DND-41 (cell line): Measurements from ENCODE around the gene CEMIP.

Experiments
- ATAC-seq: fragments of 200-7000 bp; cut with Tn5 transposase; 3 replicates; pipeline ENCODE4 v1.9.1; 2021; ENCODE audit warnings: low read depth; ENCODE audit not compliant: insufficient read depth
- DNase-seq: peaks from one replicate; pipeline ENCODE4 v3.0.0-alpha.2; 2020
- H2AFZ ChIP-seq: 2 replicates; pipeline ENCODE4 v1.6.0; 2012; ENCODE audit warnings: low read depth, low read length
- H3K27ac ChIP-seq: 2 replicates; pipeline ENCODE4 v1.5.1; 2012; ENCODE audit warnings: low read length, inconsistent platforms
- H3K27me3 ChIP-seq: fragments of 200-600 bp; sonication (generic); 2 replicates; pipeline ENCODE4 v1.6.0; 2012; ENCODE audit warnings: low read length, mild to moderate bottlenecking, inconsistent platforms; ENCODE audit not compliant: insufficient read depth, poor library complexity
- H3K36me3 ChIP-seq: 2 replicates; pipeline ENCODE4 v1.5.1; 2012; ENCODE audit warnings: low read length, inconsistent platforms; ENCODE audit not compliant: insufficient read depth
- H3K4me1 ChIP-seq: 2 replicates; pipeline ENCODE4 v1.5.1; 2012; ENCODE audit warnings: mild to moderate bottlenecking, low read length; ENCODE audit not compliant: insufficient read depth
- H3K4me2 ChIP-seq: 2 replicates; pipeline ENCODE4 v1.6.0; 2012; ENCODE audit warnings: mild to moderate bottlenecking, moderate library complexity, low read length, inconsistent platforms; ENCODE audit not compliant: insufficient read depth
- H3K4me3 ChIP-seq, 2 experiments: fragments of 200-600 bp in 1 of 2; shearing (Covaris generic) in 1 of 2; 2 replicates each; pipeline ENCODE4 v1.5.1; 2012 to 2016; ENCODE audit warnings: inconsistent platforms in 2 of 2, low read length in 2 of 2, mild to moderate bottlenecking in 2 of 2, low read depth in 1 of 2, moderate library complexity in 1 of 2
- H3K79me2 ChIP-seq: 2 replicates; pipeline ENCODE4 v1.6.0; 2012; ENCODE audit warnings: low read length, inconsistent platforms; ENCODE audit not compliant: insufficient read depth
- H3K9ac ChIP-seq: 2 replicates; pipeline ENCODE4 v1.6.0; 2012; ENCODE audit warnings: low read depth, mild to moderate bottlenecking, inconsistent platforms, low read length, moderate library complexity
- H3K9me3 ChIP-seq: 2 replicates; pipeline ENCODE4 v1.5.1; 2012; ENCODE audit warnings: low read length, moderate library complexity, mild to moderate bottlenecking, inconsistent platforms; ENCODE audit not compliant: insufficient read depth, severe bottlenecking
- H4K20me1 ChIP-seq: 2 replicates; pipeline ENCODE4 v1.6.0; 2012; ENCODE audit warnings: low read length; ENCODE audit not compliant: insufficient read depth
- CTCF ChIP-seq: IDR thresholded peaks from 2 replicates; pipeline ENCODE4 v1.5.1; 2012; ENCODE audit warnings: borderline replicate concordance, low read length, moderate library complexity, mild to moderate bottlenecking; ENCODE audit not compliant: poor library complexity, severe bottlenecking; ENCODE audit errors: extremely low read depth
- EZH2 ChIP-seq: IDR thresholded peaks from 3 replicates; pipeline ENCODE4 v1.6.1; 2012; ENCODE audit warnings: borderline replicate concordance, low read depth, mild to moderate bottlenecking, moderate library complexity, low read length, inconsistent platforms; ENCODE audit not compliant: severe bottlenecking

CEMIP gene

GRCh38 chr15:80934761-80935221 is 155.6 kb downstream of the CEMIP start:
- no peak for DNase-seq
- H3K4me2 ChIP-seq = no peak overlapping the region
- no peak for ATAC-seq

GRCh38 chr15:80936288-80937078 is 157.3 kb downstream of the CEMIP start:
- Histone ChIP-seq H3K79me2 (no peaks in the 10 kb centered on the region), H3K36me3 (0 out of 2 replicates have a peak, but pooled peaks cover 2% of the 10 kb centered on the region), H3K27me3 (no peaks in the 10 kb centered on the region), H3K9me3 (no peaks in the 10 kb centered on the region), H3K4me3 (no peak overlapping the region), H3K4me2 (no peak overlapping the region), H3K4me1 (no peaks in the 10 kb centered on the region), H4K20me1 (no peaks in the 10 kb centered on the region), H2AFZ (no peak overlapping the region), H3K27ac (no peak overlapping the region), H3K9ac (no peak overlapping the region)
- no peak for ATAC-seq
- TF ChIP-seq EZH2 = no peak
- no peak for TF ChIP-seq CTCF
- DNase-seq = no peak

More at GRCh38 chr15:80934761-80935221, 155.6 kb downstream of the CEMIP start:
- Histone ChIP-seq H3K27ac (no peak overlapping the region), H3K9me3 (no peaks in the 10 kb centered on the region), H3K4me3 (no peak overlapping the region), H3K4me1 (no peaks in the 10 kb centered on the region), H3K36me3 (no peaks in the 10 kb centered on the region), H3K9ac (no peak overlapping the region), H3K27me3 (no peaks in the 10 kb centered on the region), H3K79me2 (no peaks in the 10 kb centered on the region), H4K20me1 (no peaks in the 10 kb centered on the region), H2AFZ (no peak overlapping the region)
- no peak for TF ChIP-seq EZH2
- TF ChIP-seq CTCF = no peak

GRCh38 chr15:80937718-80938117 is 158.5 kb downstream of the CEMIP start:
- Histone ChIP-seq H3K36me3 (peaks cover 3% of the 10 kb centered on the region; the same call in 1 of the 2 replicates), H3K27me3 (no peaks in the 10 kb centered on the region), H3K4me3 (no peak overlapping the region), H3K27ac (no peak overlapping the region), H4K20me1 (no peaks in the 10 kb centered on the region), H3K4me2 (no peak overlapping the region), H3K4me1 (no peaks in the 10 kb centered on the region), H3K9ac (no peak overlapping the region), H2AFZ (no peak overlapping the region), H3K9me3 (no peaks in the 10 kb centered on the region), H3K79me2 (no peaks in the 10 kb centered on the region)
- TF ChIP-seq CTCF = no peak
- no peak for TF ChIP-seq EZH2
- DNase-seq (no peak), ATAC-seq (no peak)
